Nephron progenitor cell (in vitro differentiated cells): ENCODE results near the gene CNTROB.
A peak's percentile ranks its signal among the peaks of the same experiment; 100 is the strongest.

Experiments used
- DNase-seq: peaks from one replicate; pipeline ENCODE4 v3.0.0; 2021
- H3K27ac Mint-ChIP-seq: 2 replicates; pipeline ENCODE4 v1.8.0; 2021; ENCODE audit warnings: mild to moderate bottlenecking, moderate library complexity, mixed read lengths
- H3K27me3 Mint-ChIP-seq: 2 replicates; pipeline ENCODE4 v1.8.0; 2021; ENCODE audit warnings: mild to moderate bottlenecking, low read depth, mixed read lengths; ENCODE audit not compliant: poor library complexity
- H3K36me3 Mint-ChIP-seq: 2 replicates; pipeline ENCODE4 v1.8.0; 2021; ENCODE audit warnings: low read depth, mixed read lengths
- H3K4me1 Mint-ChIP-seq: 2 replicates; pipeline ENCODE4 v1.8.0; 2021; ENCODE audit warnings: mixed read lengths
- H3K4me3 Mint-ChIP-seq: 2 replicates; pipeline ENCODE4 v1.8.0; 2021; ENCODE audit warnings: mild to moderate bottlenecking, moderate library complexity, mixed read lengths
- H3K9me3 Mint-ChIP-seq: 2 replicates; pipeline ENCODE4 v1.8.0; 2021; ENCODE audit warnings: mild to moderate bottlenecking, moderate library complexity, mixed read lengths
- TF ChIP-seq, protein P1 (sequence below): fragments of 200-600 bp; sonication (generic); IDR thresholded peaks from 2 replicates; pipeline ENCODE4 v1.5.0; 2021; ENCODE audit warnings: antibody characterized with exemption

Gene CNTROB

DNA sequence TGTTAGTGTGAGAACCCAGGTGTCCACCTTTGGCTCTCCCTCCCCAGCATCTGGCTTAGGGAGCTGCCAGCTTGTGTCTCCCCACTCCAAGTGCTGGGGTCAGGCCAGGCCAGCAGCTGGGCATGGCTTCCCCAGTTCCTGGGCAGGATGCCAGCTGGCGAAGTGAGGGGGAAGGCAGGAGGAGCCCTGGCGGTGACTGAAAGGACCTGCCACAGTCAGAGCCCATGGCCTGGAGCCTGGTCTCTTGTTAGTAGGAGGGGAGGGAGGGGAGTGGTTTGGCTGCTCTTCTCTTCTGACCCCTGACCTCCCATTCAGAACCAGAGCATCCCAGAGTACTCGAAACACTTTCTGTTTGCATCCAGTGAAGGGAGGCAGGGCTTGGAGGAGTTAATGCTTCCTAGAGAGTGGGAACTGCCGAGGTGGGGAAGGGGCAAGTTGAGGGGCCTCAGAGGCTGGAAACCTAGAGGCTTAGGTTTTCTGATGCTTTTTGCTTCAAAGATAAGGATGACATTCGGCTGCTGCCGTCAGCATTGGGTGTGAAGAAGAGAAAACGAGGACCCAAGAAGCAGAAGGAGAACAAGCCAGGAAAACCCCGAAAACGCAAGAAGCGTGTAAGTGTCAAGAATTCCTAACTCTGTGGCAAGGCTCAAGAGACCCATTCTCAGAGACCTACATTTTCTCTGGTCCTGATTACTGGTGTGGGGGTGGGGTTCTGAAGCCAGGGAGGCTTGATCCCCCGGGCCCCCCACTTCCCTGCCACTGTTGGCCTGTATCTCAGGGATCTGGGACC is 42.6 kb upstream of the CNTROB start:
- peak overlapping the region; percentile 90 for H3K27ac Mint-ChIP-seq
- H3K9me3 Mint-ChIP-seq = no peaks in the 10 kb centered on the region
- DNase-seq = peak; percentile 35
- peaks cover 4% of the 10 kb centered on the region for H3K27me3 Mint-ChIP-seq
- H3K4me3 Mint-ChIP-seq = no peak overlapping the region
- TF ChIP-seq, protein P1, sequence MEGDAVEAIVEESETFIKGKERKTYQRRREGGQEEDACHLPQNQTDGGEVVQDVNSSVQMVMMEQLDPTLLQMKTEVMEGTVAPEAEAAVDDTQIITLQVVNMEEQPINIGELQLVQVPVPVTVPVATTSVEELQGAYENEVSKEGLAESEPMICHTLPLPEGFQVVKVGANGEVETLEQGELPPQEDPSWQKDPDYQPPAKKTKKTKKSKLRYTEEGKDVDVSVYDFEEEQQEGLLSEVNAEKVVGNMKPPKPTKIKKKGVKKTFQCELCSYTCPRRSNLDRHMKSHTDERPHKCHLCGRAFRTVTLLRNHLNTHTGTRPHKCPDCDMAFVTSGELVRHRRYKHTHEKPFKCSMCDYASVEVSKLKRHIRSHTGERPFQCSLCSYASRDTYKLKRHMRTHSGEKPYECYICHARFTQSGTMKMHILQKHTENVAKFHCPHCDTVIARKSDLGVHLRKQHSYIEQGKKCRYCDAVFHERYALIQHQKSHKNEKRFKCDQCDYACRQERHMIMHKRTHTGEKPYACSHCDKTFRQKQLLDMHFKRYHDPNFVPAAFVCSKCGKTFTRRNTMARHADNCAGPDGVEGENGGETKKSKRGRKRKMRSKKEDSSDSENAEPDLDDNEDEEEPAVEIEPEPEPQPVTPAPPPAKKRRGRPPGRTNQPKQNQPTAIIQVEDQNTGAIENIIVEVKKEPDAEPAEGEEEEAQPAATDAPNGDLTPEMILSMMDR = no peak
- peaks cover 36% of the 10 kb centered on the region for H3K36me3 Mint-ChIP-seq
- no peaks in the 10 kb centered on the region for H3K4me1 Mint-ChIP-seq

GRCh38 chr17:7893187-7893880 is 38.7 kb upstream of the CNTROB start:
- no peak for DNase-seq
- TF ChIP-seq, protein P1 = no peak
- peaks cover 5% of the 10 kb centered on the region for H3K4me1 Mint-ChIP-seq
- no peak overlapping the region for H3K4me3 Mint-ChIP-seq
- no peaks in the 10 kb centered on the region for H3K9me3 Mint-ChIP-seq
- no peak overlapping the region for H3K27ac Mint-ChIP-seq
- H3K27me3 Mint-ChIP-seq = peaks cover 4% of the 10 kb centered on the region
- H3K36me3 Mint-ChIP-seq = peaks cover 73% of the 10 kb centered on the region

DNA sequence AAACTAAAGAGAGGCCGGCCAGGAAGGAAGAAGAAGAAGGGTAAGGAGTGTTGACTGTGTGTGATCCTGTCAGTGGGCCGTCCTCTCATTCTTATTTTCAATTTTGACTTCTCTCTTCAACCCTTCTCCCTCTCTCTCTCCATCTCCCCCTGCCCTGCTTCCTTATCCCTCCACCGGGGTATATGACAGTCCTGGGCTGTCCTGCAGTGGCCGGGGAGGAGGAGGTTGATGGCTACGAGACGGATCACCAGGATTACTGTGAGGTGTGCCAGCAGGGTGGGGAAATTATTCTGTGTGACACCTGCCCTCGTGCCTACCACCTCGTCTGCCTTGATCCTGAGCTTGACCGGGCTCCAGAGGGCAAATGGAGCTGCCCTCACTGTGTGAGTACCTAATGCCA is 37.8 kb upstream of the CNTROB start:
- peaks cover 6% of the 10 kb centered on the region for H3K4me1 Mint-ChIP-seq

GRCh38 chr17:7894866-7895265 is 37.1 kb upstream of the CNTROB start:
- Mint-ChIP-seq H3K27me3 (peaks cover 4% of the 10 kb centered on the region), H3K4me3 (no peak overlapping the region), H3K36me3 (peaks cover 80% of the 10 kb centered on the region), H3K4me1 (peaks cover 6% of the 10 kb centered on the region), H3K9me3 (no peaks in the 10 kb centered on the region), H3K27ac (peak overlapping the region; percentile 10)
- TF ChIP-seq, protein P1 = no peak
- DNase-seq = no peak

More for the DNA sequence above, 37.8 kb upstream of the CNTROB start:
- peaks cover 80% of the 10 kb centered on the region for H3K36me3 Mint-ChIP-seq
- H3K9me3 Mint-ChIP-seq = no peaks in the 10 kb centered on the region
- no peak overlapping the region for H3K4me3 Mint-ChIP-seq
- H3K27ac Mint-ChIP-seq = no peak overlapping the region
- H3K27me3 Mint-ChIP-seq = peaks cover 4% of the 10 kb centered on the region
- TF ChIP-seq, protein P1 = no peak
- DNase-seq = no peak

DNA sequence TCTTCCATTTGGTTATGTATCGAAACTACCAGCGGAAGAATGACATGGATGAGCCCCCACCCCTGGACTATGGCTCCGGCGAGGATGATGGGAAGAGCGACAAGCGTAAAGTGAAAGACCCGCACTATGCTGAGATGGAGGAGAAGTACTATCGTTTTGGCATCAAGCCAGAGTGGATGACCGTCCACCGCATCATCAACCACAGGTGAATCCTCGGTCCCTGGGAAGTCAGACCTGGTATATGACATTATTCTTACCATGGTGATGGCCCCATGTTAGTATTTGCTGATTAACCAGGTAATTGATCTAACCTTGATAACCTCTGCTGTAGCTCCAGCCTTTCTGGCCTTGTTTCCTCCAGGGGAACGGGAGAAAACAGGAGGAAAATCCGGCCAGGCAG is 34.9 kb upstream of the CNTROB start:
- Mint-ChIP-seq H3K27ac (peak overlapping the region; percentile 78), H3K4me1 (peaks cover 6% of the 10 kb centered on the region), H3K9me3 (no peaks in the 10 kb centered on the region), H3K36me3 (peaks cover 83% of the 10 kb centered on the region), H3K4me3 (no peak overlapping the region), H3K27me3 (peaks cover 3% of the 10 kb centered on the region)
- TF ChIP-seq, protein P1 = no peak
- no peak for DNase-seq
